PC-3 (cell line): ENCODE data around the gene LCK.

Experiments
- CTCF ChIP-seq: fragments of 300-600 bp; sonication (generic); conservative IDR thresholded peaks from 2 replicates; pipeline ENCODE4 v1.5.1; 2017; ENCODE audit warnings: antibody characterized with exemption, low read depth, mild to moderate bottlenecking, low read length
- EZH2 ChIP-seq: fragments of 300-600 bp; sonication (generic); IDR thresholded peaks from one replicate; pipeline ENCODE4 v1.6.1; 2017; ENCODE audit warnings: antibody characterized with exemption, mild to moderate bottlenecking, low read length; ENCODE audit not compliant: unreplicated experiment
- EZH2phosphoT487 ChIP-seq: fragments of 300-600 bp; sonication (generic); IDR thresholded peaks from 2 replicates; pipeline ENCODE4 v1.6.1; 2018; ENCODE audit warnings: mild to moderate bottlenecking, antibody characterized with exemption, low read length, borderline replicate concordance

DNA sequence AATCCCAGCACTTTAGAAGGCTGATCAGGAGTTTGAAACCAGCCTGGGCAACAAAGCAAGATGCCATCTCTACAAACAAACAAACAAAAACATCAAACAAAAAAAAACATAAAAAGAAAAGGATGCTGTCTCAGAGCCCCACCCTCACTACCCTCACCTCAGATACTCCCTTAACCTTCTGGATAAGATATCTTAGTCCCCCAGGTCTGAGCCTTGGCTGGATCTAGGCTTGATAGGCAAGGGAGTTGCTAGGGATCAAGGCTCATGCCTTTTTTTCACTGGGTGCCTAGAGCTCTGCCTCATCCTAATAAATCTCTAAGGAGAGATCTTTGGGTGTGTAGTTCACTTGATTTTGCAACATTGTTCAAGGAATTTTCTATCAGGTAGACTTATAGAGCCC lies 48.3 kb downstream of the LCK start:
- TF ChIP-seq CTCF, result no peak
- no peak for TF ChIP-seq EZH2
- no peak for TF ChIP-seq EZH2phosphoT487
